OCI-LY3 (cell line): ENCODE results near the gene RAB27B.
"Not testable (repeated sequence)": the region's sequence is repeated elsewhere in the genome, so short reads cannot be mapped to it uniquely, and the experiment has no call there.

Experiments
- H2AFZ ChIP-seq: fragments of 200-600, 300-600 bp; shearing (Covaris generic); 2 replicates; pipeline ENCODE4 v1.6.0; 2014; ENCODE audit warnings: antibody characterized with exemption, low read depth, low read length
- H3K27ac ChIP-seq: fragments of 200-600, 300-600 bp; sonication (generic); 2 replicates; pipeline ENCODE4 v1.5.1; 2014; ENCODE audit warnings: mild to moderate bottlenecking, low read length, moderate library complexity, mixed read lengths
- H3K27me3 ChIP-seq: fragments of 200-600, 300-600 bp; sonication (generic); 2 replicates; pipeline ENCODE4 v1.6.1; 2014; ENCODE audit warnings: low read depth, low read length, mixed read lengths
- H3K36me3 ChIP-seq: fragments of 200-600, 300-600 bp; sonication (generic); replicated peaks from 2 replicates; pipeline ENCODE3; 2014; ENCODE audit warnings: low read depth, low read length, mixed read lengths
- H3K4me1 ChIP-seq: fragments of 300-600, 200-600 bp; sonication (generic); 2 replicates; pipeline ENCODE4 v1.6.1; 2014; ENCODE audit warnings: low read length, mixed read lengths
- H3K4me2 ChIP-seq: fragments of 200-600, 300-600 bp; sonication (generic); 2 replicates; pipeline ENCODE4 v1.6.1; 2014; ENCODE audit warnings: low read length, mixed read lengths
- H3K4me3 ChIP-seq: fragments of 300-600, 200-600 bp; sonication (generic); 2 replicates; pipeline ENCODE4 v1.5.1; 2014; ENCODE audit warnings: antibody characterized with exemption, mild to moderate bottlenecking, low read length, moderate library complexity
- H3K79me2 ChIP-seq: fragments of 300-600, 200-600 bp; shearing (Covaris generic); 2 replicates; pipeline ENCODE4 v1.6.1; 2014; ENCODE audit warnings: mild to moderate bottlenecking, low read length, mixed read lengths
- H3K9ac ChIP-seq: fragments of 300-600, 200-600 bp; shearing (Covaris generic); 2 replicates; pipeline ENCODE4 v1.6.0; 2014; ENCODE audit warnings: mild to moderate bottlenecking, low read length, moderate library complexity
- H3K9me3 ChIP-seq: fragments of 200-600, 300-600 bp; shearing (Covaris generic); 2 replicates; pipeline ENCODE4 v1.6.1; 2014; ENCODE audit warnings: low read length, mixed read lengths; ENCODE audit not compliant: insufficient read depth
- H4K20me1 ChIP-seq: fragments of 200-600, 300-600 bp; sonication (generic); 2 replicates; pipeline ENCODE4 v1.6.1; 2016; ENCODE audit warnings: low read length, mixed read lengths; ENCODE audit not compliant: insufficient read depth
- CTCF ChIP-seq: fragments of 200-600, 300-600 bp; sonication (generic); IDR thresholded peaks from 2 replicates; pipeline ENCODE4 v1.5.1; 2014; ENCODE audit warnings: antibody characterized with exemption, low read length, low read depth
- EZH2phosphoT487 ChIP-seq: fragments of 200-600 bp; shearing (Covaris generic); IDR thresholded peaks from 2 replicates; pipeline ENCODE4 v1.6.1; 2018; ENCODE audit warnings: antibody characterized with exemption, mixed run types, low read depth

Gene RAB27B

GRCh38 chr18:54848121-54848520 lies 19.8 kb downstream of the RAB27B start:
- H3K79me2 ChIP-seq = no peaks in the 10 kb centered on the region
- H3K27me3 ChIP-seq = no peaks in the 10 kb centered on the region
- H4K20me1 ChIP-seq = no peaks in the 10 kb centered on the region
- no peak overlapping the region for H3K4me3 ChIP-seq
- H3K36me3 ChIP-seq = no peaks in the 10 kb centered on the region
- no peaks in the 10 kb centered on the region for H3K9me3 ChIP-seq
- no peak for TF ChIP-seq CTCF
- TF ChIP-seq EZH2phosphoT487 = no peak
- H3K9ac ChIP-seq = no peak overlapping the region
- H3K4me1 ChIP-seq = peaks cover 5% of the 10 kb centered on the region
- H3K27ac ChIP-seq = no peak overlapping the region
- H2AFZ ChIP-seq = 0 out of 2 replicates have a peak overlapping the region, but pooled peaks have one; percentile 25
- no peak overlapping the region for H3K4me2 ChIP-seq

GRCh38 chr18:54849683-54850082 lies 21.4 kb downstream of the RAB27B start:
- no peaks in the 10 kb centered on the region for H3K79me2 ChIP-seq
- no peak overlapping the region for H2AFZ ChIP-seq
- H3K4me3 ChIP-seq = no peak overlapping the region
- H3K4me2 ChIP-seq = no peak overlapping the region
- peaks cover 5% of the 10 kb centered on the region for H3K4me1 ChIP-seq
- no peaks in the 10 kb centered on the region for H3K27me3 ChIP-seq
- H4K20me1 ChIP-seq = no peaks in the 10 kb centered on the region
- no peak for TF ChIP-seq CTCF
- TF ChIP-seq EZH2phosphoT487 = no peak
- no peaks in the 10 kb centered on the region for H3K36me3 ChIP-seq
- no peak overlapping the region for H3K27ac ChIP-seq
- no peak overlapping the region for H3K9ac ChIP-seq
- no peaks in the 10 kb centered on the region for H3K9me3 ChIP-seq

GRCh38 chr18:54850598-54850997 lies 22.3 kb downstream of the RAB27B start:
- Histone ChIP-seq H3K27me3 (no peaks in the 10 kb centered on the region), H3K79me2 (no peaks in the 10 kb centered on the region), H3K27ac (no peak overlapping the region), H3K4me2 (no peak overlapping the region), H3K9ac (no peak overlapping the region), H4K20me1 (no peaks in the 10 kb centered on the region), H3K36me3 (no peaks in the 10 kb centered on the region), H3K4me3 (no peak overlapping the region), H3K4me1 (peaks cover 5% of the 10 kb centered on the region), H3K9me3 (no peaks in the 10 kb centered on the region), H2AFZ (no peak overlapping the region)
- TF ChIP-seq EZH2phosphoT487 (no peak), CTCF (no peak)

GRCh38 chr18:54852780-54853675 lies 24.8 kb downstream of the RAB27B start:
- Histone ChIP-seq H4K20me1 (no peaks in the 10 kb centered on the region), H3K27ac (no peak overlapping the region), H3K4me2 (no peak overlapping the region), H3K36me3 (no peaks in the 10 kb centered on the region), H3K4me1 (peaks cover 5% of the 10 kb centered on the region), H3K79me2 (no peaks in the 10 kb centered on the region), H3K9me3 (no peaks in the 10 kb centered on the region), H3K4me3 (no peak overlapping the region), H3K27me3 (no peaks in the 10 kb centered on the region), H3K9ac (no peak overlapping the region), H2AFZ (no peak overlapping the region)
- no peak for TF ChIP-seq CTCF
- TF ChIP-seq EZH2phosphoT487 = no peak

GRCh38 chr18:54855050-54855449 lies 26.8 kb downstream of the RAB27B start:
- not testable (repeated sequence) for H3K36me3 ChIP-seq, H3K4me3 ChIP-seq, H3K4me1 ChIP-seq, H3K79me2 ChIP-seq, H2AFZ ChIP-seq, H3K9ac ChIP-seq, H3K27me3 ChIP-seq, H3K27ac ChIP-seq, H4K20me1 ChIP-seq, H3K4me2 ChIP-seq, H3K9me3 ChIP-seq
